Measurements from ENCODE around the gene DPYSL5. TPM values are rescaled to one million over a fixed set of nuclear protein-coding genes. Genes with fewer than 3 reads are reported as not detected.

DPYSL5 gene
- total RNA-seq, 4 donors from 2014 or later: not detected

GRCh38 chr2:26848336-26849055 lies 564 bp downstream of the DPYSL5 start:
- TF ChIP-seq EP300 (IDR thresholded peaks at IDR 0.05): no peak
- TF ChIP-seq CTCF (IDR thresholded peaks at IDR 0.05): no peak
- no peak for TF ChIP-seq POLR2A (IDR thresholded peaks at IDR 0.05)
- Histone ChIP-seq H3K4me3 (peak overlapping the region; percentile 4 to 43 (median 18)), H3K36me3 (no peaks in the 10 kb centered on the region), H3K9me3 (no peaks in the 10 kb centered on the region), H3K4me1 (peaks cover 0 to 41% (median 27%) of the 10 kb centered on the region in 4 donors), H3K27me3 (peaks cover 9 to 94% of the 10 kb centered on the region in 2 donors), H3K27ac (no peak overlapping the region)
- DNase-seq (ENCODE audit: low spot score in 2 of 2): no peak
- 2 to 3% methylated on average over 22 to 57 of the region's 75 CpGs for WGBS, 2 donors

- peaks cover 9 to 86% of the 10 kb centered on the region in 2 donors for H3K27me3 ChIP-seq
- peak overlapping the region in 2 of 4 donors; percentile 13 to 43 for H3K4me3 ChIP-seq
- no peaks in the 10 kb centered on the region for H3K36me3 ChIP-seq
- no peak overlapping the region for H3K27ac ChIP-seq
- DNase-seq (ENCODE audit: low spot score in 2 of 2): no peak
- WGBS, 2 donors: 1 to 2% methylated on average over 49 to 61 of the region's 75 CpGs
- no peaks in the 10 kb centered on the region for H3K9me3 ChIP-seq
- peaks cover 0 to 41% (median 27%) of the 10 kb centered on the region in 4 donors for H3K4me1 ChIP-seq
- TF ChIP-seq POLR2A (IDR thresholded peaks at IDR 0.05) (no peak), CTCF (IDR thresholded peaks at IDR 0.05) (no peak), EP300 (IDR thresholded peaks at IDR 0.05) (no peak)
These were observed 1.4 kb downstream of the DPYSL5 start for GRCh38 chr2:26849056-26849999.

- no peak for DNase-seq (ENCODE audit: low spot score in 2 of 2)
- Histone ChIP-seq H3K4me3 (no peak overlapping the region), H3K27ac (no peak overlapping the region), H3K9me3 (no peaks in the 10 kb centered on the region), H3K4me1 (peaks cover 0 to 41% (median 27%) of the 10 kb centered on the region in 4 donors), H3K27me3 (peaks cover 9 to 79% of the 10 kb centered on the region in 2 donors), H3K36me3 (no peaks in the 10 kb centered on the region)
- TF ChIP-seq EP300 (IDR thresholded peaks at IDR 0.05) (no peak), POLR2A (IDR thresholded peaks at IDR 0.05) (no peak), CTCF (IDR thresholded peaks at IDR 0.05) (no peak)
- 28 to 44% methylated on average over 22 to 23 of the region's 25 CpGs for WGBS, 2 donors
These were observed 2.1 kb downstream of the DPYSL5 start for GRCh38 chr2:26850000-26850431.

GRCh38 chr2:26850505-26850904 lies 2.6 kb downstream of the DPYSL5 start:
- no peaks in the 10 kb centered on the region for H3K36me3 ChIP-seq
- WGBS, 2 donors: 88 to 96% methylated on average over 1 of the region's 1 CpG
- H3K27me3 ChIP-seq: peaks cover 8 to 77% of the 10 kb centered on the region in 2 donors
- no peak overlapping the region for H3K27ac ChIP-seq
- TF ChIP-seq CTCF (IDR thresholded peaks at IDR 0.05) (no peak), POLR2A (IDR thresholded peaks at IDR 0.05) (no peak), EP300 (IDR thresholded peaks at IDR 0.05) (no peak)
- H3K4me3 ChIP-seq: no peak overlapping the region
- no peak for DNase-seq (ENCODE audit: low spot score in 2 of 2)
- H3K9me3 ChIP-seq: no peaks in the 10 kb centered on the region
- peaks cover 0 to 41% (median 27%) of the 10 kb centered on the region in 4 donors for H3K4me1 ChIP-seq

All from tibial nerve (tissue), 4 donors.